Lower lobe of right lung (tissue), 2 donors: Measurements from ENCODE around the gene TRIM41. TPM values are rescaled to one million over a fixed set of nuclear protein-coding genes. Genes with fewer than 3 reads are reported as not detected.
A peak's percentile ranks its signal among the peaks of the same experiment; 100 is the strongest.

Experiments used
- ATAC-seq, 2 donors: fragments of 200-7000 bp; cut with Tn5 transposase; one replicate each; pipeline ENCODE4 v1.9.1; 2020 to 2022; ENCODE audit warnings: mild to moderate bottlenecking in 2 of 2, moderate library complexity in 2 of 2
- DNase-seq: peaks from one replicate; pipeline ENCODE4 v3.0.0-alpha.2; 2020
- H3K27ac ChIP-seq: fragments of 200-600 bp; one replicate; pipeline ENCODE4 v1.8.0; 2022
- H3K27me3 ChIP-seq: fragments of 200-600 bp; one replicate; pipeline ENCODE4 v1.8.0; 2022; ENCODE audit warnings: low read depth
- H3K36me3 ChIP-seq: fragments of 200-600 bp; one replicate; pipeline ENCODE4 v1.8.0; 2022; ENCODE audit warnings: mild to moderate bottlenecking
- H3K4me1 ChIP-seq: fragments of 200-600 bp; one replicate; pipeline ENCODE4 v1.8.0; 2022
- H3K4me3 ChIP-seq: fragments of 200-600 bp; one replicate; pipeline ENCODE4 v1.8.0; 2022; ENCODE audit warnings: mild to moderate bottlenecking
- H3K9me3 ChIP-seq: fragments of 200-600 bp; one replicate; pipeline ENCODE4 v1.8.0; 2022
- intact Hi-C: fragments of 100-400 bp; cut with DNase I; formaldehyde crosslinking; loops from one replicate; pipeline ENCODE4 v1.11.0; 2022
- total RNA-seq: library from RNA; stranded (reverse); fragmentation: NEBNext Ultra II Directional; extraction: Animal tissue kit (Norgen Biotek cat#: 25700); gene quantifications from one replicate; pipeline ENCODE4 v1.2.1, GENCODE V29; 2021
- TF ChIP-seq, protein P1 (sequence below): fragments of 200-600 bp; IDR thresholded peaks from one replicate; pipeline ENCODE4 v1.8.0; 2022; ENCODE audit warnings: antibody characterized with exemption, mild to moderate bottlenecking
- donor health status: DM: no; HTN: yes; CAD: no; lungs with severe emphysema.

TRIM41 gene
- total RNA-seq, 1 donor from 2014 or later: 29.1 TPM

DNA sequence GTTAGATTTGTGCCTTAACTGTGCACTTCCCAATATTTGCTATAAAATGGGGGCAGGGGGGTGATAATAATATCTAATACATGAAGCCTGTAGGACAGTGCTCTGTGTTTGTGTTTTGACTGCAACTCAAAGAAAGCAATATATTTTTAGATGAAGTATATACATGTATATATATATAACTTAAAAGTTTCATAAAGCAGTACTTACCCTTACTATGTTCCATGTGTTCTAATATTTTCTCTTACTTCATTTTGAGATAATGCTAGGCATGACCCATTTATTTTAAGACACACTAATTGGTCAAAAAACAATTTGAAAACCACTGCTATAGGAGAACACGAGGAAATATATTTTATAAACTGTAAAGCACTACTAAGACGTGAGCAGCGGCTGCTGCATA lies 35.5 kb downstream of the TRIM41 start:
- no peak for ATAC-seq
- Histone ChIP-seq H3K9me3 (no peaks in the 10 kb centered on the region), H3K4me1 (peaks cover 66% of the 10 kb centered on the region), H3K4me3 (peak overlapping the region; percentile 86), H3K27me3 (no peaks in the 10 kb centered on the region), H3K36me3 (peaks cover 23% of the 10 kb centered on the region), H3K27ac (no peak overlapping the region)
- intact Hi-C loops: no loop called here
- TF ChIP-seq, protein P1, sequence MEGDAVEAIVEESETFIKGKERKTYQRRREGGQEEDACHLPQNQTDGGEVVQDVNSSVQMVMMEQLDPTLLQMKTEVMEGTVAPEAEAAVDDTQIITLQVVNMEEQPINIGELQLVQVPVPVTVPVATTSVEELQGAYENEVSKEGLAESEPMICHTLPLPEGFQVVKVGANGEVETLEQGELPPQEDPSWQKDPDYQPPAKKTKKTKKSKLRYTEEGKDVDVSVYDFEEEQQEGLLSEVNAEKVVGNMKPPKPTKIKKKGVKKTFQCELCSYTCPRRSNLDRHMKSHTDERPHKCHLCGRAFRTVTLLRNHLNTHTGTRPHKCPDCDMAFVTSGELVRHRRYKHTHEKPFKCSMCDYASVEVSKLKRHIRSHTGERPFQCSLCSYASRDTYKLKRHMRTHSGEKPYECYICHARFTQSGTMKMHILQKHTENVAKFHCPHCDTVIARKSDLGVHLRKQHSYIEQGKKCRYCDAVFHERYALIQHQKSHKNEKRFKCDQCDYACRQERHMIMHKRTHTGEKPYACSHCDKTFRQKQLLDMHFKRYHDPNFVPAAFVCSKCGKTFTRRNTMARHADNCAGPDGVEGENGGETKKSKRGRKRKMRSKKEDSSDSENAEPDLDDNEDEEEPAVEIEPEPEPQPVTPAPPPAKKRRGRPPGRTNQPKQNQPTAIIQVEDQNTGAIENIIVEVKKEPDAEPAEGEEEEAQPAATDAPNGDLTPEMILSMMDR: no peak
- no peak for DNase-seq

DNA sequence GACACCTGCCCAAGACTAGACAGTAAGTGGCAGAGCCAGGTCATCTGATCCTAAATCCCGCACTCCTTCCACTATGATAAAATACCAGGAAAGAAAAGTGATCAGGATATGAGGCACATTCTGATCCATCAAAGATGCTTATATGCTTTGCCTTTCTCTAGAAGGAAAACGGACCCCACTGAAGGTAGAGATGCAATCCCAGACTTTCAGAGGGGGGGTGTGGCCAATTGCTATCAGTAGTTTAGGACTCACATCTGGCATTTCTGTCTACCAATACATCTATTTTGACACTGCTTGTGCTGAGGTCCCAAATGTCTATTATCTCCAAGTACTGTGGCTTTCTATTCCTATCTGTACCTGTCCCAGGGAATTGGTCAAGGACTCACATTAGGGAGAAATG lies 36.2 kb downstream of the TRIM41 start:
- DNase-seq: no peak
- H3K4me1 ChIP-seq: peaks cover 66% of the 10 kb centered on the region
- H3K27me3 ChIP-seq: no peaks in the 10 kb centered on the region
- no peak overlapping the region for H3K27ac ChIP-seq
- ATAC-seq: no peak
- H3K9me3 ChIP-seq: no peaks in the 10 kb centered on the region
- peak overlapping the region; percentile 86 for H3K4me3 ChIP-seq
- peaks cover 23% of the 10 kb centered on the region for H3K36me3 ChIP-seq
- intact Hi-C loops: no loop called here
- TF ChIP-seq, protein P1: no peak

DNA sequence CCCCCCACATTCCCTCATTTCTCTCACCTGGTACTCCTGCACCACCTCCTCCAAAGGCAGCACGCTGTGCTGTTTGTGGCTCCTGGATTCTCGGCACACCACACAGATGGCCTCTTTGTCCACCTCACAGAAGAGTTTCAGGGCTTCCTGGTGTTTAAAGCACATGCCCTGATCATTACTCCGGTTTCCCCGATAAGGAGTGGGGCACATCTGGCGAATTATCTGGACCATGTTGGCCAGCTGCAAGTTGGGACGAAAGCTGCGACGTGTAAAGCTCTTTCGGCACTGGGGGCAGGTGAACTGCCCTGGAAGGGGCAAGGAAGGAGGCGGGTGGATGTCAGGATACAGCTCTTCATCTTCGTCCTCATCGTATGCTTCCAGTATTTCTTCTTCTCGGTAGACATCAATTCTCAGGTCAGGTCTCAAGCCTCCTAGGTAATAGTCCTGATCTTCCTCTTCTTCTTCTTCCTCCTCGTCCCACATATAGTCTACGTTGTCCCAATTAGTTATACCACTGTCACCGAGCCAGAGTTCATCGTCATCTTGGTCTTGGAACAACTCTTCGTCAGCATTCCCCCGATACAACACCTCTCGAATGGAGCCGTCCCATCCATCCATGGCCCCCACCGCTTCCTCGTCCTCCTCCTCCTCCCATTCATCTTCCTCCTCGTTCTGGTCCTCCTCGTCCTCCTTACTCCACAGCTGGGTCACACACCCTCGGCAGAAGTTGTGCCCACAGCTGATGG lies 37.1 kb downstream of the TRIM41 start:
- Histone ChIP-seq H3K9me3 (no peaks in the 10 kb centered on the region), H3K4me1 (peaks cover 59% of the 10 kb centered on the region), H3K27me3 (no peaks in the 10 kb centered on the region), H3K27ac (peak overlapping the region; percentile 99), H3K36me3 (peaks cover 22% of the 10 kb centered on the region), H3K4me3 (peak overlapping the region; percentile 86)
- TF ChIP-seq, protein P1: no peak
- intact Hi-C loops: no loop called here
- DNase-seq: no peak
- ATAC-seq: no peak

DNA sequence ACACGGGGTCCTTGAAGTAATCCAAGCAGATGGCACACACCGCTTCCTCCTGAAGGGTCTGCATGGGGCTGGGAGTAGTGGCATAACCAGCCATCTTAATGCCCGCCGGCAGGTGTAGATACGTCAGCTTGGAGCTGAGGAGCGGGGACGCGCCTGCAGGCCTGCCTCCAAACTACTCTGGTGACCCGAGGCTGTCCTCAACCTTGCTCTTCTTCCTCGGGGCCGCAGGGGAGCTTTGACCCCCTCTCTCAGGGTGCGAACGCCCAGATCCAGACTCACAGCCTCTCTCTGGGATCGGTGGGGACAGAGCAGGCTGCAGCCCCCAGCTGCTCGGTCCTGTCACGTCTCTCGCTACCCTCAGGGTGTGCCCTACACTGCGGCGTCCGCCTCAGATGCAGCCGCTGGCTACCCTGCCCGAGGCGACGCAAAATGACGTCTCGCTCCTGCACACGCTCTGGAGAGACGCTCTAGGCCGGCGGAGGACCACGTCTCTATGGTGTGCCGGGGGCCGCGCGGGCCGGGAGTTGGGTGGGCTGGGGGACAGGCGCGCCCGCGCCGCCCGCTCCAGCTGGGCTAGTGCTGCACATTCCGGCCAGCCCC lies 37.7 kb downstream of the TRIM41 start, which contains the start of gene TRIM52:
Gene TRIM52 (minus strand): TSS at position 424 of the 600 bp plus-strand sequence. CDS start 330 bp downstream, at position 94.
- peaks cover 22% of the 10 kb centered on the region for H3K36me3 ChIP-seq
- intact Hi-C loops: no loop called here
- DNase-seq (peak; percentile 95), ATAC-seq (peak; percentile 96 to 97)
- H3K27ac ChIP-seq: peak within 1 kb of the TSS; percentile 99
- H3K4me1 ChIP-seq: peaks cover 55% of the 10 kb centered on the region
- no peaks in the 10 kb centered on the region for H3K27me3 ChIP-seq
- peak within 1 kb of the TSS; percentile 86 for H3K4me3 ChIP-seq
- no peaks in the 10 kb centered on the region for H3K9me3 ChIP-seq
- TF ChIP-seq, protein P1: peak; percentile 11

DNA sequence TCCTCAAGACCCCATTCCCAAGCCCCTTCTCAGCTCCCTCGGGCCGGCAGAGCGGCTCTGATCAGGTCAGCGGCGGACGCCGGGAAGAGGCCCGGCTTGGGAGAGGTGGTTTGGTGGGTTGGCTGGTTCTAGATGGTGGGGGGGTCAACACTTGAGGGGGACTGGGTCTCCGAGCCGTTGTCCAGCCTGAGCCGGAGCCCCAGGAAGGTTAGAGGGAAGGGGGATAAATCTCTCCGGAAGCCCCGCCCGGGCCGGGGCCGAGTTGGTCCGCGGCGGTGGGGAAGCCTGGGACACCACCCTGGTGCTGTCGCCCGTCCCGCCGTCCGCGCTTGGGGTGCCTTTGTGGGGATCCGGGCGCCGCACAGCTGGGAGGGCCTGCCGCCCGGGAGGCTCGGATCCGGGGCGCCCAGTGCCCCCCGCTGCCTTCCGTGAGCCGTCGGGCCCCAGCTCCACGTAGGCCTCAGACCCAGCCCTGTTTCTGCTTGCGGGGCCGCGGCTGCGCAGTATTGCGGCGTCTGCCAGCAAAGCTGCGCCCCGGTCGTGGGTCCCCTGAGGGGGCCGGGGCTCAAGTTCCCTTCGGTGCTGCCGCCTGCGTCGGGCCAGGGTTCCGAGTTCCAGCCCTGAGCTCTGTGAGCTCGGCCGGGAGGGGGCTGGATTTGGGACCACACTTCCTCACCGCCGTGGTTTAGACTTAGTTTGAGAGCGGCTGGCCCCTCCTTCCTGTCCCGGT lies 38.4 kb downstream of the TRIM41 start:
- peak overlapping the region; percentile 99 for H3K27ac ChIP-seq
- H3K4me3 ChIP-seq: peak overlapping the region; percentile 86
- peak; percentile 85 for DNase-seq
- ATAC-seq: peak; percentile 83 to 87
- H3K27me3 ChIP-seq: no peaks in the 10 kb centered on the region
- no peaks in the 10 kb centered on the region for H3K9me3 ChIP-seq
- intact Hi-C loops: no loop called here
- peaks cover 17% of the 10 kb centered on the region for H3K36me3 ChIP-seq
- TF ChIP-seq, protein P1: no peak
- H3K4me1 ChIP-seq: peaks cover 48% of the 10 kb centered on the region
